Activated naive CD4-positive, alpha-beta T cell treated with anti-CD3 and anti-CD28 coated beads for 36 hours (primary cell): ENCODE results near the gene SC5D. TPM values are rescaled to one million over a fixed set of nuclear protein-coding genes. Genes with fewer than 3 reads are reported as not detected.

ENCODE experiments used
- CTCF ChIA-PET: fragments of 350-600 bp; sonication (Branson Sonifier 250); formaldehyde crosslinking; loops from one replicate; lab custom pipeline; 2021; ENCODE audit warnings: antibody characterized with exemption; lab: Charles Lee
- DNase-seq: peaks from one replicate; pipeline ENCODE4 v3.0.0-alpha.2; 2020
- H3K27ac Mint-ChIP-seq: one replicate; pipeline ENCODE4 v1.8.0; 2021; ENCODE audit warnings: mild to moderate bottlenecking, mixed read lengths
- H3K27me3 Mint-ChIP-seq: one replicate; pipeline ENCODE4 v1.8.0; 2021; ENCODE audit warnings: low read depth, mixed read lengths
- H3K36me3 Mint-ChIP-seq: one replicate; pipeline ENCODE4 v1.8.0; 2021; ENCODE audit warnings: low read depth, mixed read lengths
- H3K4me1 Mint-ChIP-seq: one replicate; pipeline ENCODE4 v1.8.0; 2021; ENCODE audit warnings: low read depth, mixed read lengths
- H3K4me3 Mint-ChIP-seq: one replicate; pipeline ENCODE4 v1.8.0; 2021; ENCODE audit warnings: mild to moderate bottlenecking, moderate library complexity, mixed read lengths
- H3K9me3 Mint-ChIP-seq: one replicate; pipeline ENCODE4 v1.8.0; 2021; ENCODE audit warnings: mixed read lengths
- intact Hi-C: fragments of 100-400 bp; cut with micrococcal nuclease; formaldehyde crosslinking; loops from one replicate; pipeline ENCODE4 v1.15.1; 2023
- total RNA-seq, 2 experiments: library from RNA; stranded (reverse); gene quantifications; one replicate each; pipeline ENCODE4 v1.2.3, GENCODE V29; 2021

The SC5D gene
- total RNA-seq, 2 experiments from 2014 or later: 29.6 to 31.7 TPM

DNA sequence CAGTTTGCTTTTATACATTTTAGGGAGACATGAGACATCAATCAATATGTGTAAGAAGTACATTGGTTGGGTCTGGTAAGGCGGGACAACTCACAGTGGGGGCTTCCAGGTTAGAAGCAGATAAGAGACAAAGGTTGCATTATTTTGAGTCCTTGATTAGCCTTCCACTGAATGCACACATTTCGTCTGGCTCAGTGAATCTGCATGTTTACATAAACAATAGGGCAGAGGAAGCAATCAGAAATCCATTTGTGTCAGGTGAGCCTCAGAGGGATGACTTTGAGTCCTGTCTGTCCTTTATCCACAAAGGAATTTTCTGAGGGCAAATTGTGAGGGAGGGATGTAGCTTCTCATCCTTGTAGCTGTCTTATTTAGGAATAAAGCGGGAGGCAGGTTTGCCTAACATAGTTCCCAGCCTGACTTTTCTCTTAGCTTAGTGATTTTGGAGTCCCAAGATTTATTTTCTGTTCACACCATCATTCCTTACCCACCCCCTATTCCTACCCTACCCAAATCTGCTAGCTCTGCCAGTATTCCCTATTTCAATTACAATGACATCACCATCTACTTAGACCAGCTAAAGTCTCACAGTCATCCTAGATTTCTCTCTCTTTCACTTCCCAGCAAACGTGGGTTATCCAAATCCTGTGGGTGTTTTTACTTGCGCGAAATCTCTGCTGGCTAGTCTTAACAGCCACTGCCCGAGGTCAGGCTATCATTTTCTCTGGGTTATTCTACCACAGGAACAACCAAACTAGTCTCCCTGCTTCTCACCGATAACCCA is 2.9 kb downstream of the SC5D start:
- DNase-seq: no peak
- intact Hi-C loops: no loop called here
- Mint-ChIP-seq H3K27ac (no peak overlapping the region), H3K36me3 (peaks cover 4% of the 10 kb centered on the region), H3K9me3 (no peaks in the 10 kb centered on the region), H3K4me3 (no peak overlapping the region), H3K4me1 (peaks cover 48% of the 10 kb centered on the region), H3K27me3 (no peaks in the 10 kb centered on the region)
- CTCF ChIA-PET: interaction anchor here (0.6 to 1.5 kb wide), 2 partner anchors 296 to 311 kb away, joined by 3 to 4 read pairs; no protein-coding TSS in a partner anchor

- H3K4me3 Mint-ChIP-seq: no peak overlapping the region
- H3K27ac Mint-ChIP-seq: no peak overlapping the region
- no peaks in the 10 kb centered on the region for H3K27me3 Mint-ChIP-seq
- DNase-seq: no peak
- CTCF ChIA-PET: no interaction called here
- intact Hi-C loops: no loop called here
- peaks cover 4% of the 10 kb centered on the region for H3K36me3 Mint-ChIP-seq
- no peaks in the 10 kb centered on the region for H3K9me3 Mint-ChIP-seq
- H3K4me1 Mint-ChIP-seq: peaks cover 48% of the 10 kb centered on the region
Observed at GRCh38 chr11:121297872-121298271, 5.3 kb downstream of the SC5D start.

DNA sequence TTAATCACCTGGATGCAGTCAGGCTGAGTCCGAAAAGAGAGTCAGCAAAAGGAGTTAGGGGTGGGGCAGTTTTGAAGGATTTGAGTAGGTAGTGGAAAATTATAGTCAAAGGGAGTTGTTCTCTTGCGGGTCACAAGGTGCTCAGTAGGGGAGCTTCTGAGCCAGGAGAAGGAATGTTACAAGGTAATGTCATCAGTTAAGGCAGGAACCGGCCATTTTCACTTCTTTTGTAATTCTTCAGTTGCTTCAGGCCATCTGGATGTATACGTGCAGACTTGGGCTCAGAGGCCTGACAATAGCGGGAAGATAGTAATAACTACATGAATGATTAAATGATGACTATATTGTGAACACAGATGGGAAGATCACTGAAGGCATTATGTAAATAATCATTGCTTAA is 6.2 kb downstream of the SC5D start:
- H3K4me1 Mint-ChIP-seq: peaks cover 49% of the 10 kb centered on the region
- no peak for DNase-seq
- CTCF ChIA-PET: no interaction called here
- no peaks in the 10 kb centered on the region for H3K9me3 Mint-ChIP-seq
- H3K27ac Mint-ChIP-seq: no peak overlapping the region
- intact Hi-C loops: no loop called here
- no peaks in the 10 kb centered on the region for H3K27me3 Mint-ChIP-seq
- H3K4me3 Mint-ChIP-seq: no peak overlapping the region
- H3K36me3 Mint-ChIP-seq: peaks cover 5% of the 10 kb centered on the region

DNA sequence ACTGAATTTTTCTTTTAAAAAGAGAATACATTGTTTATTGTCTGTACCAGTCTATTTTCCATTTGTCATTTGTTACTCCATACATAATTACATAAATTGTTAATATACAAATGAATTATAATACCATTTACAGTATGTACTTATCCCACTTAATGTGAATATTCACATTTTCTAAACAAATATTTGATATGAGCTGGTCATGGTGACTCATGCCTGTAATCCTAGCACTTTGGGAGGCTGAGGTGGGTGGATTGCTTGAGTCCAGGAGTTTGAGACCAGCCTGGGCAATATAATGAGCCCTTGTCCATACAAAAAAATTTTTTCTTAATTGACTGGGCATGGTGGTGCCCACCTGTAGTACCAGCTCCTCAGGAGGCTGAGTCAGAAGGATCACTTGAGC is 6.8 kb downstream of the SC5D start:
- H3K4me1 Mint-ChIP-seq: peaks cover 49% of the 10 kb centered on the region
- no peaks in the 10 kb centered on the region for H3K27me3 Mint-ChIP-seq
- H3K4me3 Mint-ChIP-seq: no peak overlapping the region
- intact Hi-C loops: no loop called here
- CTCF ChIA-PET: interaction anchor here (0.6 to 0.7 kb wide), 2 partner anchors 8 to 133 kb away, joined by 3 read pairs; no protein-coding TSS in a partner anchor
- no peaks in the 10 kb centered on the region for H3K9me3 Mint-ChIP-seq
- peaks cover 9% of the 10 kb centered on the region for H3K36me3 Mint-ChIP-seq
- no peak overlapping the region for H3K27ac Mint-ChIP-seq
- DNase-seq: no peak

- Mint-ChIP-seq H3K27me3 (no peaks in the 10 kb centered on the region), H3K4me3 (no peak overlapping the region), H3K36me3 (peaks cover 15% of the 10 kb centered on the region), H3K9me3 (no peaks in the 10 kb centered on the region), H3K27ac (no peak overlapping the region), H3K4me1 (peaks cover 39% of the 10 kb centered on the region)
- CTCF ChIA-PET: interaction anchor here (0.6 kb wide), 1 partner anchor 9 kb away, joined by 3 read pairs; no protein-coding TSS in a partner anchor
- no peak for DNase-seq
- intact Hi-C loops: no loop called here
Observed at GRCh38 chr11:121300313-121300971, 7.9 kb downstream of the SC5D start.

GRCh38 chr11:121300972-121301699 is 8.6 kb downstream of the SC5D start:
- no peak overlapping the region for H3K27ac Mint-ChIP-seq
- no peaks in the 10 kb centered on the region for H3K9me3 Mint-ChIP-seq
- CTCF ChIA-PET: no interaction called here
- H3K4me3 Mint-ChIP-seq: no peak overlapping the region
- peaks cover 32% of the 10 kb centered on the region for H3K4me1 Mint-ChIP-seq
- no peaks in the 10 kb centered on the region for H3K27me3 Mint-ChIP-seq
- no peak for DNase-seq
- intact Hi-C loops: no loop called here
- H3K36me3 Mint-ChIP-seq: peaks cover 19% of the 10 kb centered on the region

GRCh38 chr11:121304759-121305158 is 12.2 kb downstream of the SC5D start:
- no peak overlapping the region for H3K27ac Mint-ChIP-seq
- intact Hi-C loops: no loop called here
- H3K9me3 Mint-ChIP-seq: no peaks in the 10 kb centered on the region
- H3K4me3 Mint-ChIP-seq: no peak overlapping the region
- peaks cover 24% of the 10 kb centered on the region for H3K4me1 Mint-ChIP-seq
- no peaks in the 10 kb centered on the region for H3K27me3 Mint-ChIP-seq
- no peak for DNase-seq
- peaks cover 28% of the 10 kb centered on the region for H3K36me3 Mint-ChIP-seq
- CTCF ChIA-PET: no interaction called here

GRCh38 chr11:121308816-121309215 is 16.2 kb downstream of the SC5D start:
- H3K27me3 Mint-ChIP-seq: no peaks in the 10 kb centered on the region
- no peak for DNase-seq
- intact Hi-C loops: loop anchor here (2.0 kb wide), 1 partner anchor 16 kb away; the partner anchor contains the start of gene SC5D
- no peak overlapping the region for H3K27ac Mint-ChIP-seq
- CTCF ChIA-PET: interaction anchor here (1.5 kb wide), 1 partner anchor 347 kb away, joined by 3 read pairs; no protein-coding TSS in a partner anchor
- peaks cover 36% of the 10 kb centered on the region for H3K36me3 Mint-ChIP-seq
- no peaks in the 10 kb centered on the region for H3K9me3 Mint-ChIP-seq
- H3K4me3 Mint-ChIP-seq: no peak overlapping the region
- peaks cover 37% of the 10 kb centered on the region for H3K4me1 Mint-ChIP-seq

GRCh38 chr11:121309688-121310087 is 17.1 kb downstream of the SC5D start:
- CTCF ChIA-PET: interaction anchor here (1.5 kb wide), 1 partner anchor 346 kb away, joined by 3 read pairs; no protein-coding TSS in a partner anchor
- Mint-ChIP-seq H3K9me3 (no peaks in the 10 kb centered on the region), H3K36me3 (peaks cover 31% of the 10 kb centered on the region), H3K27me3 (no peaks in the 10 kb centered on the region), H3K4me1 (peaks cover 40% of the 10 kb centered on the region), H3K4me3 (no peak overlapping the region), H3K27ac (peak overlapping the region; percentile 42)
- intact Hi-C loops: loop anchor here (2.0 kb wide), 1 partner anchor 17 kb away; the partner anchor contains the start of gene SC5D
- DNase-seq: no peak

DNA sequence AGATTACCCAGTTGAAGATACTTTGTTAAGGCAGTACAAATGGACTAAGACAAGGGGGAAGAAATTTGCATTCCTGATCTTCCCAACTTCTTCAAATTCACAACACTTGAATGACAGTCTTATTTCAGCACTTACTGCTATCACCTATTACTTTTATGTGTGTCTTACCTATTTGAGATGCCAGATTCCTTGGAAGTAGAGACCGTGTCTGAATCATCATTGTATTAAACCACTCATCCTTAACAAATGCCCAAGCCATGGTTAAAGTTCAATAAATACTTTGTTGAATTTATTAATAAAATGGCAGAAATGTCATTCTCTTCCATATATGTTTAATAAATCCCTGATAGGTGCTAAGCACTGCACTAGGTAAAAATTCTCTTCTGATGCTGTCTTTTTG is 18.3 kb downstream of the SC5D start:
- Mint-ChIP-seq H3K27ac (no peak overlapping the region), H3K36me3 (peaks cover 24% of the 10 kb centered on the region), H3K4me1 (peaks cover 40% of the 10 kb centered on the region), H3K9me3 (no peaks in the 10 kb centered on the region), H3K27me3 (no peaks in the 10 kb centered on the region), H3K4me3 (no peak overlapping the region)
- no peak for DNase-seq
- CTCF ChIA-PET: no interaction called here
- intact Hi-C loops: no loop called here

DNA sequence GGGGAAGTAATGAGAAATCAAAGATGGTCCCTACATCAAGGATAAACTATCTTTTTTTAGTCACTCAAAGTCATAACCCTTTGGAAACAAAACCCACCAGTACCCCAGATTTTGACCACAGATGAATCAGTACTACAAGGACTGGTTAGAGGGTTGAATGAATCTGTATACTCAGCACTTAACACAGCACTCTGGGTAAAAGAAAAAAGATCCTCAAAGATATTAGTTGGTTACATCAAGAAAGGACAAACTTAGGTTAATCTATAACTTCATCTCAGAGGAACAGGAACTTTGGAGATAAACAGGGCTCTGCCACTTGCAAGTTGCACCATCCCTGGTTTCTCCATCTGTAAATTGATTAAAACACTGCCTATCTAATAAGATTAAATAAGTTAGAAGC is 18.8 kb downstream of the SC5D start:
- intact Hi-C loops: no loop called here
- no peak for DNase-seq
- H3K9me3 Mint-ChIP-seq: no peaks in the 10 kb centered on the region
- no peaks in the 10 kb centered on the region for H3K27me3 Mint-ChIP-seq
- peaks cover 22% of the 10 kb centered on the region for H3K36me3 Mint-ChIP-seq
- no peak overlapping the region for H3K27ac Mint-ChIP-seq
- H3K4me3 Mint-ChIP-seq: no peak overlapping the region
- H3K4me1 Mint-ChIP-seq: peaks cover 40% of the 10 kb centered on the region
- CTCF ChIA-PET: no interaction called here

DNA sequence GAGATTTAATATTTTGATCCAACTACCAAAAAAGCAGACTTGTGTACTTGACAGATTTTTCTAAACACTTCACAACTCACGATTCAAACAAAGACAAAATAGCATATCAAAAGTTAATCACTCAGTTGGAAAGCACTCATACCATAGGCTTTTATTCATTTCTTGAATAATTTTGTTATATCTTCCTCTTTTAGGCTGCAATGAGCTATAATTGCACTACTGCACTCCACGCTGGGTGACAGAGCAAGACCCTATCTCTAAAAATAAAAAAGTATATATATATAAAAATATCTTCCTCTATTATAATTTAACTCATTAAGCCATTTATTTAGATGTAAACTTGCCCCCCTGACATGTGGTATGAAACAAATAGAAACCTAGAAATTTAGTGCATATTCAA is 19.9 kb downstream of the SC5D start:
- Mint-ChIP-seq H3K9me3 (no peaks in the 10 kb centered on the region), H3K4me3 (no peak overlapping the region), H3K27ac (no peak overlapping the region), H3K36me3 (peaks cover 14% of the 10 kb centered on the region), H3K4me1 (peaks cover 40% of the 10 kb centered on the region), H3K27me3 (no peaks in the 10 kb centered on the region)
- DNase-seq: no peak
- CTCF ChIA-PET: interaction anchor here (0.5 to 1.4 kb wide), 3 partner anchors 16 to 279 kb away, joined by 3 to 4 read pairs (median 3); no protein-coding TSS in a partner anchor
- intact Hi-C loops: no loop called here
